Activated naive CD4-positive, alpha-beta T cell treated with anti-CD3 and anti-CD28 coated beads, Interleukin-2, amount 50 U/mL, for 24 hours (primary cell): Measurements from ENCODE around the gene CAPZB.
"Not testable (repeated sequence)": the region's sequence is repeated elsewhere in the genome, so short reads cannot be mapped to it uniquely, and the experiment has no call there.

ENCODE experiments used
- H3K27ac Mint-ChIP-seq: one replicate; pipeline ENCODE4 v1.8.0; 2021; ENCODE audit warnings: mild to moderate bottlenecking, mixed read lengths
- H3K27me3 Mint-ChIP-seq: one replicate; pipeline ENCODE4 v1.8.0; 2021; ENCODE audit warnings: mixed read lengths
- H3K36me3 Mint-ChIP-seq: one replicate; pipeline ENCODE4 v1.8.0; 2021; ENCODE audit warnings: mixed read lengths
- H3K4me1 Mint-ChIP-seq: one replicate; pipeline ENCODE4 v1.8.0; 2021; ENCODE audit warnings: mixed read lengths
- H3K4me3 Mint-ChIP-seq: one replicate; pipeline ENCODE4 v1.8.0; 2021; ENCODE audit warnings: mild to moderate bottlenecking, mixed read lengths
- H3K9me3 Mint-ChIP-seq: one replicate; pipeline ENCODE4 v1.8.0; 2021; ENCODE audit warnings: mixed read lengths

Gene CAPZB

DNA sequence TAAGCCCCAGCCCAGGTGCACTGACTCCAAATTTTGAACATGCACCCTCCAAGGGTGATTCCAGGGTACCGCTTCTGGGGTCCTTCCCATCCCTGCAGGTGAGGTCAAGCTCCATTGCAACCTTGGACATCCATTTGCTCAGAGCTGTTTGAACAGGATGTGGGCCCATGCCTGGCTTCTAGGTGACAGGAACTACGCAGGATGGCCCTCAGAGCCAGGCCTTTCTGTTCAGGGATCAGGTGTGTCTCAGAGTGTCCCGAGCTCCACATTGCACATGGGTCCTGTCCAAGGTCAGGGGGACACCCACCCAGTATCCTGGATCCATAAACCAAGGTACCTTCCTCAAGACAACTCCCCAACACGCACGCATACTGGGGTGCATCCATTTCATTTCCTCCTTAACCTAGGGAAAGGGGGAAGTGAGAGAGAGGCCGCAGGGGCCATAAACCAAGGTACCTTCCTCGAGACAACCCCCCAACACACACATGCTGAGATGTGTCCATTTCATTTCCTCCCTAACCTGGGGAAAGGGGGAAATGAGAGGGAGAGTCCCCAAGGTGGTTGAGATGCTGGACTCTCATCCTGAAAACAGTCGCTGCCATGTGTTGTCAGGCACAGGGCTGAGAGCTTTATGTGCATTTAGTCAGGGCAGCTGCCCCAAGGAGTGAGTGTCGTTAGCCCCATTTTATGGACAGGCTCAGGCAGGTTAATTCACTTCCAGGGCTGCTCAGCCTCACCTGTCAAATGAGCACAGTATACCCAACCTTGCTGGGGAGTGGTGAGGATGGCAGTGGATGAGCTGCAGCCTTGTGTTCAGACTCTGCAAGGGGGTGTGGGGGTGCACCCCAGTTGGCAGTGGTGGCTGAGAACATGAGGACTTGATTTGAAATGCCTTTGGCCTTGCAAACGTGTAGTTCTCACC is 171.1 kb downstream of the CAPZB start:
- Mint-ChIP-seq H3K36me3 (peaks cover under 1% of the 10 kb centered on the region), H3K4me1 (peaks cover 33% of the 10 kb centered on the region), H3K27me3 (no peaks in the 10 kb centered on the region), H3K9me3 (no peaks in the 10 kb centered on the region), H3K4me3 (no peak overlapping the region), H3K27ac (no peak overlapping the region)

DNA sequence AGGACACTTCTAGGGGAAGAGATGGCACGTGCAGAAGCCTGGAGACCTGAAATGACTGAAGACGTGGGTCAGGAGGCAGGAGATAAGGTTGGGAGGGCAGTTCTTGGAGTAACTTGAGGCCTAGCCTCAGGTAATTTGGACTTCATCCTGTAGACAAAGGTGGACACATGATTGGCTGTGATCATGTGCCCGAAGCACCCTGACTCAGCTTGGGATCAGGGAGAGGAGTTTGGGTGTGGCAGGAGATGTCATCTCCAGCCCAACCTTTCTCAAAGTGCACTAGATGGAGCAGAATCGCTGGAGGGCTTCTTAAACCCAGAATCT is 171.7 kb downstream of the CAPZB start:
- Mint-ChIP-seq H3K36me3 (no peaks in the 10 kb centered on the region), H3K9me3 (no peaks in the 10 kb centered on the region), H3K4me3 (peak overlapping the region; percentile 66), H3K27ac (no peak overlapping the region), H3K4me1 (peaks cover 38% of the 10 kb centered on the region), H3K27me3 (no peaks in the 10 kb centered on the region)

DNA sequence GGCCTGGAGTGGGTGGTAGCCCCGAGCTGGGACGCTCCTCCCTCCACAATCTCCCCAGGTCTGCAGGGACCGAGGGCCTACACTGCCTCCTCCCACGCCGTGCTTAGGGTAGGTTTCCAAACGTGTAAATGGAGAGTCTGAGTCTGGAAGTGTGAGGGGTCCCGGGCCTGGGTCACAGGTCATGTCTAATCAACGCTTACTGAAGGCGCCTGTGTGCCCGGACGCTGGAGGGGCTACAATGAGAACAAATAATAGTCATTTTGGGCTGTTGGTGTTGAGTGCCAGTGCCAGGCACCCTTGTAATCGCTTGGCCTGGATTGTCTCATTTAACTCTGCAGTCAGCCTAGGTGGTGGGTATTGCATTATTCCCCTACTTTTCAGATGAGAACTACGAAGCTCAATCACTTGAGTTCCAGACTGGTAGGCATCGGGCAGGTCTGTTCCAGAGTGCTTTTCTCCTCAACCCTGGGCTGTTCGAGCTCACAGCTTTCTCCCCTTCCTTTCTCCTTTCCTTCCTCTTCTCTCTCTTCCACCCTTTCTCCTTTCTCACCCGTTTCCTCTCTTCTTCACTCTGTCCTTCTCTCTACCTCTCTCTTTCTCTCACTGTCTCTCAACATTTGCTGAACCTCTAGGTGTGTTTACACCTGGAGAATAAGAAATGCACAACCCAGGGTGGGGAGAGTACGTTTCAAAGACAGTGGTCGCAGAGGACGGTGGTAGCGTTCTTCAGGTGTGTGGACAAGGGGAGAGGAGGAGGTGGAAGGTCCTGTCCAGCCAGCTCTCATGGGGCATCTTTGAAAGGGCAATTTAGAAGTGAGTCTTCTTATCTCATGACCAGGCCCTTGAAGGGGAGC is 172.3 kb downstream of the CAPZB start:
- Mint-ChIP-seq H3K27me3 (no peaks in the 10 kb centered on the region), H3K9me3 (no peaks in the 10 kb centered on the region), H3K4me1 (peaks cover 38% of the 10 kb centered on the region), H3K27ac (peak overlapping the region; percentile 27), H3K36me3 (no peaks in the 10 kb centered on the region), H3K4me3 (peak overlapping the region; percentile 66)

DNA sequence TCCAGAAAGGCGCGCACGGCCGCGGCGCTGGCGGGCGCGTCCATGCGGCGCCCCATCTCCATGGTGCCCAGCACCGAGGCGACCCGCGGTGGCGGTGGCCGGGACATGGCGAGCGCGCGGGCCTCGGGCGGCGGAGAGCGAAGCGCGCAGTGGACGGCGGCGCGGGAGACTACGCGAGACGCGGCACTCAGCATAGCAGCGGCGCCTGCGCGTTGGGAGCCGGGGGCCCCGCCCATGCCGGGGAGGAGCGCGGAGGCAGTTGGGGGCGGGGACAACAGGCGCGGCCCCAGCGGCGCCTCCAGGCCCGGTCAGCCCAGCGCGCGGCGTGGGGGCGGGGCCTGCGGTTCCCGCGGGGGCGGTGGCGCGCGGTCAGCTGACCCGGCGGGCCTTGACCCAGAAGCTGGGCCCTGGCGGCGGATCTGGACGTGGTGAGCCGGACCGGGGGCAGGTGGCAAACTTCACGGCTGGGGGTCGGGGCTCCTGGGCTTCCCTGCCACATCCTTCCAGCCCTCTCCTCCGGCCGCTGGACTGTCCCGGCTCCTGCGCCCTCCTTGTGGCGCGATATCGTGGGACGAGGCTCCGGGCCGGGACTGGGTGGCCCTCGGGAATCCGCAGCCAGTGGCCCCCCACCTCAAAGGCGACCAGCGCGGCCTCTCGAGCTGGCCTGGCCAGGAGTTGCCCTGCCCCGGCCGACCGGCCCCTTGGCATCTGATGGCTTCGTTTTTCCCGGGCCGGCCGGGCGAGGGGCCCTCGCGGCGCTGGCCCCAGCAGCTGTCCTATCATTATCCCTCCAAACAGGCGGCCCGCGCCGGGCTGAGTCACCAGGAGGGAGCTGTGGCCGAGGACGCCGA is 173.2 kb downstream of the CAPZB start, which contains the start of the genes AKR7A2 and SLC66A1:
Gene AKR7A2 (minus strand): TSS at position 214 of the 851 bp plus-strand sequence. CDS start 20 bp downstream, at position 194.
Gene SLC66A1 (plus strand): TSS at position 396 of the 851 bp plus-strand sequence. CDS start 5,352 bp downstream, outside the sequence.
- H3K4me1 Mint-ChIP-seq, result peaks cover 43% of the 10 kb centered on the region
- H3K9me3 Mint-ChIP-seq, result no peaks in the 10 kb centered on the region

DNA sequence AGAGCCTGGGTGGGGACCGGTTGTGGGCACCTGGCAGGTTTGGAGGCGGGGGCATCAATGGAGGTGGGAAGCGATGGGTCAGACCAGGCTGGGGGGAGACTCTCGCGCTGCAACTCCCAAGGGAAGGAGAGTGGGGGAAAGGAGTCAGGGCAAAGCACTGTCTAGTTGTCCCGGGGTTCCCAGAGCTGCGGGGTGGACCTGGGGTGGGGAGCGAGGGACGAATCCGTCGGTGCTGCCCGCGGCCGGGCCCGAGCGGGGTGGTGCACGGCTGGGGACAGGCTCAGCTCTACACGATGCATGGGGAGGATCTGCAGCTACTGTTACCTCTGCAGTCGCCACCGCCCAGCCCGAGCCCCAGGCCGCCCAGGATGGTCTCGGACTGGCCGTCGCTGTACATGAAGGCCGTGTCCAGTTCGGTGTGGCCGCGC is 173.8 kb downstream of the CAPZB start:
- Mint-ChIP-seq H3K36me3 (peaks cover 4% of the 10 kb centered on the region), H3K4me3 (peak overlapping the region; percentile 91), H3K9me3 (no peaks in the 10 kb centered on the region), H3K27ac (peak overlapping the region; percentile 76), H3K4me1 (peaks cover 43% of the 10 kb centered on the region), H3K27me3 (no peaks in the 10 kb centered on the region)

More for the DNA sequence above, 173.2 kb downstream of the CAPZB start, which contains the start of the genes AKR7A2 and SLC66A1:
- Mint-ChIP-seq H3K27ac (peak within 1 kb of the TSS; percentile 76), H3K4me3 (peak within 1 kb of the TSS; percentile 91), H3K27me3 (no peaks in the 10 kb centered on the region), H3K36me3 (peaks cover 4% of the 10 kb centered on the region)

DNA sequence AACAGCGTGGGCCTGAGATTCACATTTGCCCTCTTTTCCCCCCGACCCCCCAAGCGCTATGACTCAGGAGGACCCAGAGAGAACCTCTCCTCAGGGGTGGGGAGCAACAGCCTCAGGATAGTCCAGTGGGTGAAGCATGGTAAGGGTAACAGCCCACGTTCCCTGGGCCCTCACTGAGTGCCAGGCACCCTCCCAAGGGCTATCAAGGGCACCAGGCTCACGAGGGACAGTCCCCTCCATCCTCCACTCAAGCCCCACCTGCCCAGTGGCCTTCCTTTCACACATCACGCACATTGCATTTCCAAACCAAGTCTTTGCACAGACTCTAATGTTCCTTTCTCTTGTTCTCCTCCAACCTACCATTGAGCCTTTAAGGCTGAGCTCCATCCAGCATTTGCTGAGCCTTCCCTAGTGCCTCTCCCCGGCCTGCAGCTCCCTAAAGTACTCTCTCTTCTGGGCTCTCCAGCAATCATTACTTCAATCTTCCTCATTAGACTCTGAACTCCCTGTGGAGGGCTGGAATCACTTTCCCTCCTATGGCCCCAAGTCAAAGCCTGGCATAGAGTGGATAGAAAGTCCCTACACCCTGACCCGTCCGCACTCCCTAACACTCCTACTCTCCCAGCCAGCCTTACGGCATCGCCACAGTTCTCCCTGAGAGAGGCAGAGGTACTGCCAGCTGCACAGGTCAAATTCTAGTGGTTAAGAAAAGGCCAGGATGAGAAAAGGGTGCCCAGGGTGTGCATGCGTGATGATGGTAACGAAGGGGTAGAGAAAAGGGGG is 174.4 kb downstream of the CAPZB start:
- Mint-ChIP-seq H3K4me3 (peak overlapping the region; percentile 91), H3K4me1 (peaks cover 41% of the 10 kb centered on the region), H3K36me3 (peaks cover 4% of the 10 kb centered on the region), H3K9me3 (no peaks in the 10 kb centered on the region), H3K27ac (peak overlapping the region; percentile 76), H3K27me3 (no peaks in the 10 kb centered on the region)

DNA sequence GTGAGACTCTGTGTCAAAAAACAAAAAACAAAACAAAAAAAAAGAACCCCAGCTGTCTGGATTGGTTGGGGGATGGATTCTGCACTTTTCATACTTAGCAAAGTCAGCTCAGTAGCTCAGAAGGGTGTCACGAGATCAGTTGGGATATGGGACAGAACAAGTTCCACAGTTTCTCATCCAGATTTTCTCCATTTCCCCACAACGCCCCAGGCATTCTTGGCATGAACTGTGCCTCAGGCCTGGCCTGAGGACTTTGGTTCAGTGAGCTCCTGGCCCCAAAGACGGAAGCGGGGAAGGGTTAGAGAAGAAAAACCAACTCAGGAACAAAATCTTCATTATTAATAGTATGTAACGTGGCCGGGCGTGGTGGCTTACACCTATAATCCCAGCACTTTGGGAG is 175.3 kb downstream of the CAPZB start:
- H3K4me1 Mint-ChIP-seq, result peaks cover 37% of the 10 kb centered on the region
- no peaks in the 10 kb centered on the region for H3K9me3 Mint-ChIP-seq
- no peak overlapping the region for H3K27ac Mint-ChIP-seq
- peak overlapping the region; percentile 91 for H3K4me3 Mint-ChIP-seq
- H3K27me3 Mint-ChIP-seq, result no peaks in the 10 kb centered on the region
- H3K36me3 Mint-ChIP-seq, result peaks cover 7% of the 10 kb centered on the region

DNA sequence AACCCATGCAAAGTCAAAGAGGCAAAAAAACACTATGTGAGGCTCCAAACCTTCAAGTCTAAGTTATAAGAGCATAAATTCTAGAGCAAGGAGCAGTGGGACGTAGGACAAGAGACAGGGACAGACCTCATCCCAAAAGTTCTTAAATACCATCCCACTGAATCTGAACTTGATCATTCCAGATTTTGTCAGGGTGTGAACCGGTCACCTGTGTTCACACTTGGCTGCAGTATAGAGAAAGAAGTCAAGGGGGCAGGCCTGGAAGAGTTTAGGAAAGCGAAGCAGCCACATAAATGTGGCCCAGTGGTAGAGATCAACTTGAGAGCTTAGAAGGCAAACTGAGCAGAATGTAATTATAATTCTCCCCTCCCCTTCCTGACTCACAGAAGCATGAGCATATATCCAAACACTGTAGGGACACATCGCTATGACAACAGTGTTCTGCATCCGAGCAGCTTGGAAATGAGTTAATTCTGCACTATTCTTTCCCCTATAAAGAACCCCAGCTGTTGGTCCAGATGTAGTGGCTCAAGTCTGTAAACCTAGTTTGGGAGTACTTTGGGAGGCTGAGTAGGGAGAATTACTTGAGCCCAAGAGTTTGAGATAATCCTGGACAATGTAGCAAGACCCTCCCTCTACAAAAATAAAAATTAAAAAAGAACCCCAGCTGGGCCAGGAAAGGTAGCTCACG is 176.1 kb downstream of the CAPZB start:
- no peaks in the 10 kb centered on the region for H3K27me3 Mint-ChIP-seq

DNA sequence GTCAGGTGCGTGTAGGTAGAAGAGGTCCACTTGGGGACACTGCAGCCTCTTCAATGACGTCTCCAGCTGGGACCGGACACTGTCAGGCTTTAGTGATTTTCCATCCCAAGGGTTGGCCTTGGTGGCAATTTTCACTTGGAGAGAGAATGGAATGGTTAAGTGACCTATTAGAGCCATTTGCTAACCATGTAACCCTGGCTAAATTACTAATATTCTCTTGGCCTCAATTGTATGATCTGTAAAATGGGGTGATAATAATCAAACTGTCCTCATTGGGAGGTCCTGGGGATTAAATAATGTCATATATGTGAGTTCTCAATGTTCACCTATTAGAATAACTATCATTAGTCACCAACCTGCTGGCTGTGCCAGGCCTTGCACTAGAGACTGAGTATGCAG is 176.8 kb downstream of the CAPZB start:
- H3K27me3 Mint-ChIP-seq, result no peaks in the 10 kb centered on the region
- no peak overlapping the region for H3K27ac Mint-ChIP-seq
- peaks cover 35% of the 10 kb centered on the region for H3K4me1 Mint-ChIP-seq
- H3K4me3 Mint-ChIP-seq, result no peak overlapping the region
- no peaks in the 10 kb centered on the region for H3K9me3 Mint-ChIP-seq
- H3K36me3 Mint-ChIP-seq, result peaks cover 12% of the 10 kb centered on the region

More for the DNA sequence above, 176.1 kb downstream of the CAPZB start:
- Mint-ChIP-seq H3K27ac (no peak overlapping the region), H3K9me3 (no peaks in the 10 kb centered on the region), H3K36me3 (peaks cover 9% of the 10 kb centered on the region), H3K4me3 (no peak overlapping the region), H3K4me1 (peaks cover 37% of the 10 kb centered on the region)

DNA sequence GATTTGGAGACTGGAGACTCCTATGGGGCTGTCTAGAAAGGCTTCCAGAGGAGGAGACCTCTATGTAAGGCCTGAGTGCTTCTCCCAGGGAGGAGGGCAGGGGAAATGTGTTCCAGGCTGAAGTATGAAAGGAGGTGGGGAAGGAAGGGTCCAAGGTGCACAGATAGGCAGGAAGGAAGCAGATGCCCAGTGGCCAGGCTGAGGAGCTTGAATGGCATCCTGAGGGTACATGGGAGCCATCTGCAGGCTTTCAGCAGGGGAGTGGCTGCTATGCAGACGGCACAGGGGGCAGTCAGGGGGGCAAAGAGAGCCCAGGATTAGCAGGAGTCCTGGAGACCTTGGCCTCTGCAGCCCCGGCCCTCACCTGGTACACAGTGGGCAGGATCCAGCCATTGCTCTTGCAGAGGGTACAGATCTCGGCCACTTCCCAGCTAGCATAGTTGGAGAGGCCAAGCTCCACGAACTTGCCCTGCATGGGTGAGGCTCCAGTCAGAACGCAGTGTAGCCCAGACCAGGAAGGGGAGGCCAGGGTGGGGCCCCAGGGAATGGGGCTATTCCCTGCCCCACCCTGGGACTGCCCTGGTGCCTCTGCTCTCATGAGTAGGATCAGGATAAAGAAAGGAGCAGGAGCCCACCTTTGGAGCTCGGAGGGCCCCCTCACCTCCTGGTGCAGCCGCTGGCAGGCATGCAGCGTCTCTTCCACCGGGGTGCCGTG is 177.4 kb downstream of the CAPZB start:
- Mint-ChIP-seq H3K9me3 (no peaks in the 10 kb centered on the region), H3K27ac (no peak overlapping the region), H3K4me1 (peaks cover 30% of the 10 kb centered on the region), H3K36me3 (peaks cover 14% of the 10 kb centered on the region), H3K27me3 (no peaks in the 10 kb centered on the region), H3K4me3 (no peak overlapping the region)

DNA sequence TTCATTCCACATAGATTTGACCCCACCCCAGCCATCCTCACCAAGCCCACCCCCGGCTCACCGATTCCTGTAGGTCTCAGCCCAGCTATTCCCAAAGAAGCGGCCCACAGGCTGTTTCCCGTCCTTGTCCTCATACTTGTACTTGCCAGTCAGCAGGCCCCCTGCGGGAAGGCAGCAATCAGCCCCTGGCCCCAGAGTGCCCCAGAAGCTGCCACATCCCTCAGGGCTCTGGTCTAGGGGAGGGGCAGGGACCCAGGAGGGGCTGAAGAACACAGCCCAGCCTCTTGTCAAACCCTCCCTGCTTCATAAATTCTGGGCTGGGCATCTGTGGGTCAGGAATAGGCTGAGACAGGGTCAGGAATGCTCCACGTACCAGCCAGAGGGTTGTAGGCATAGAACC is 178.4 kb downstream of the CAPZB start:
- Mint-ChIP-seq H3K36me3 (peaks cover 14% of the 10 kb centered on the region), H3K27me3 (no peaks in the 10 kb centered on the region), H3K4me3 (no peak overlapping the region), H3K9me3 (no peaks in the 10 kb centered on the region), H3K4me1 (peaks cover 26% of the 10 kb centered on the region), H3K27ac (no peak overlapping the region)

DNA sequence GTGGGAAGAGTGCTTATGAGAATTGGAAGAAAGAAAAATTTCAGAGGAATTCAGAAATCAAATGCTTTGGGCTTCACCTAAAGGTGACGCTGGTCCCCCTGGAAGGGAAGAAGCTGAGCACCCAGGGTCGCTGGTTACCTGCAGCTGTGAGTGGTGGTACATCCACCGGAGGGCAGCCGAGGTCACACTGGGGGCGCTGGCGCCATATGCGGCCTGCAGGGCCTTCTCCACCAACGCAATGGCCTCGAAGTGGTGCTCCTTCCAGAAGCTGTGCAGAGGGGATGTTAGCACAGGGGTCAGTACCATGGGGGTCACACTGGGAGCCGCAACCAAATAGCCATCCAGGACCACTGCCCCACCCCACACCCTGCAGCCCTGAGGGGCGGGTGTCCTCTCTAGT is 179.5 kb downstream of the CAPZB start:
- no peak overlapping the region for H3K27ac Mint-ChIP-seq
- H3K4me1 Mint-ChIP-seq, result peaks cover 20% of the 10 kb centered on the region
- no peak overlapping the region for H3K4me3 Mint-ChIP-seq
- H3K36me3 Mint-ChIP-seq, result peaks cover 14% of the 10 kb centered on the region
- H3K9me3 Mint-ChIP-seq, result no peaks in the 10 kb centered on the region
- H3K27me3 Mint-ChIP-seq, result no peaks in the 10 kb centered on the region

DNA sequence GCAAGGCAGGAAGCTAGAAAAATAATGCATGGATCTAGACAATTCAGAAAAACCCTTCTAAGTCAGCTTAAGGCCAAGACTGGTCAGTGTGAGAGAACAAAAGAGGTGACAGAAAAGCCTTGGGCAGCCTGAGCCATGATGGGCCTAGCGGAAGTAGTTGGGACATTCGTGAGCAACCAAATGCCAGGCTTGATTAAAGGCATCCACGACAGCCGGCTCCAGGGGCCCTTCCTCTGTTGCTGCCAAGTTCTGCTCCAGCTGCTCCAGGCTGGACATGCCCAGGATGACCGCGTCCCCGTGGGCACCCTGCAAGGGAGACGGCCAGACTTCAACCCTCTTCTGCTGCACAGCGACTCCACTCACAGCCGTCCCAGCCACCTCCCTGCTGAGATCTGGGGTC is 181.3 kb downstream of the CAPZB start:
- H3K36me3 Mint-ChIP-seq, result peaks cover 14% of the 10 kb centered on the region

More for the DNA sequence above, 181.3 kb downstream of the CAPZB start:
- H3K9me3 Mint-ChIP-seq, H3K27me3 Mint-ChIP-seq, H3K27ac Mint-ChIP-seq, H3K4me3 Mint-ChIP-seq, H3K4me1 Mint-ChIP-seq: not testable (repeated sequence)
